HEK293 (cell line): ENCODE measurements around the gene TUBB2A.
A peak's percentile ranks its signal among the peaks of the same experiment; 100 is the strongest.

Experiments
- BCL6B ChIP-seq: fragments of 450-650 bp; formaldehyde crosslinking; IDR thresholded peaks from 2 replicates; pipeline ENCODE4 v1.5.1; 2017; ENCODE audit warnings: missing biosample characterization, missing genetic modification characterization
- GFI1B ChIP-seq: fragments of 450-650 bp; formaldehyde crosslinking; IDR thresholded peaks from 2 replicates; pipeline ENCODE4 v1.5.1; 2016; ENCODE audit warnings: missing biosample characterization, missing genetic modification characterization
- GLI2 ChIP-seq: fragments of 450-650 bp; formaldehyde crosslinking; IDR thresholded peaks from 2 replicates; pipeline ENCODE4; 2017; ENCODE audit warnings: missing biosample characterization, missing genetic modification characterization, low read depth, borderline replicate concordance
- HOXA7 ChIP-seq: sonication (generic); formaldehyde crosslinking; IDR thresholded peaks from 2 replicates; pipeline ENCODE4 v1.8.1; 2022; ENCODE audit warnings: missing genetic modification reagents, borderline replicate concordance
- MZF1 ChIP-seq: fragments of 450-650 bp; formaldehyde crosslinking; IDR thresholded peaks from 2 replicates; pipeline ENCODE4 v1.5.1; 2017; ENCODE audit warnings: missing biosample characterization, missing genetic modification characterization, borderline replicate concordance
- PBX3 ChIP-seq: sonication (generic); formaldehyde crosslinking; IDR thresholded peaks from 2 replicates; pipeline ENCODE4 v1.8.1; 2022; ENCODE audit warnings: mild to moderate bottlenecking, moderate library complexity, missing genetic modification reagents
- PRDM1 ChIP-seq: fragments of 450-650 bp; formaldehyde crosslinking; IDR thresholded peaks from 2 replicates; pipeline ENCODE4; 2016; ENCODE audit warnings: missing biosample characterization, missing genetic modification characterization
- PRDM10 ChIP-seq: fragments of 450-650 bp; formaldehyde crosslinking; IDR thresholded peaks from 2 replicates; pipeline ENCODE4 v1.5.1; 2016; ENCODE audit warnings: missing biosample characterization, missing genetic modification characterization
- SCRT1 ChIP-seq: fragments of 450-650 bp; formaldehyde crosslinking; IDR thresholded peaks from 2 replicates; pipeline ENCODE4 v1.5.1; 2016; ENCODE audit warnings: missing biosample characterization, missing genetic modification characterization, borderline replicate concordance
- SP7 ChIP-seq: fragments of 450-650 bp; formaldehyde crosslinking; IDR thresholded peaks from 2 replicates; pipeline ENCODE4 v1.5.1; 2016; ENCODE audit warnings: missing biosample characterization, missing genetic modification characterization
- ZBTB17 ChIP-seq: fragments of 450-650 bp; formaldehyde crosslinking; IDR thresholded peaks from 2 replicates; pipeline ENCODE4 v1.5.1; 2016; ENCODE audit warnings: missing biosample characterization, missing genetic modification characterization
- ZBTB21 ChIP-seq: fragments of 450-650 bp; formaldehyde crosslinking; IDR thresholded peaks from 2 replicates; pipeline ENCODE4 v1.5.1; 2017; ENCODE audit warnings: missing biosample characterization, missing genetic modification characterization
- ZBTB48 ChIP-seq: fragments of 450-650 bp; formaldehyde crosslinking; IDR thresholded peaks from 2 replicates; pipeline ENCODE4 v1.5.1; 2016; ENCODE audit warnings: missing biosample characterization, missing genetic modification characterization
- ZBTB49 ChIP-seq: fragments of 450-650 bp; formaldehyde crosslinking; IDR thresholded peaks from 2 replicates; pipeline ENCODE4 v1.5.1; 2016; ENCODE audit warnings: missing biosample characterization, missing genetic modification characterization, low read depth
- ZNF138 ChIP-seq: fragments of 450-650 bp; formaldehyde crosslinking; IDR thresholded peaks from 2 replicates; pipeline ENCODE4 v1.5.1; 2016; ENCODE audit warnings: missing biosample characterization, missing genetic modification characterization, borderline replicate concordance
- ZNF140 ChIP-seq: fragments of 450-650 bp; formaldehyde crosslinking; IDR thresholded peaks from 2 replicates; pipeline ENCODE4 v1.5.1; 2016; ENCODE audit warnings: missing biosample characterization, missing genetic modification characterization
- ZNF146 ChIP-seq: fragments of 450-650 bp; formaldehyde crosslinking; IDR thresholded peaks from 2 replicates; pipeline ENCODE4 v1.5.1; 2016; ENCODE audit warnings: missing biosample characterization, missing genetic modification characterization
- ZNF16 ChIP-seq: fragments of 450-650 bp; formaldehyde crosslinking; IDR thresholded peaks from 2 replicates; pipeline ENCODE4 v1.5.1; 2016; ENCODE audit warnings: low read depth, missing biosample characterization, missing genetic modification characterization
- ZNF248 ChIP-seq: fragments of 450-650 bp; formaldehyde crosslinking; IDR thresholded peaks from 2 replicates; pipeline ENCODE4 v1.5.1; 2017; ENCODE audit warnings: missing biosample characterization, missing genetic modification characterization
- ZNF473 ChIP-seq: fragments of 450-650 bp; formaldehyde crosslinking; IDR thresholded peaks from 2 replicates; pipeline ENCODE4 v1.5.1; 2017; ENCODE audit warnings: missing biosample characterization, missing genetic modification characterization
- ZNF514 ChIP-seq: fragments of 450-650 bp; formaldehyde crosslinking; IDR thresholded peaks from 2 replicates; pipeline ENCODE4 v1.5.1; 2016; ENCODE audit warnings: missing biosample characterization, missing genetic modification characterization
- ZNF518A ChIP-seq: fragments of 450-650 bp; formaldehyde crosslinking; conservative IDR thresholded peaks from 2 replicates; pipeline ENCODE4 v1.5.1; 2016; ENCODE audit warnings: low read depth, missing biosample characterization, missing genetic modification characterization
- ZNF544 ChIP-seq: fragments of 450-650 bp; formaldehyde crosslinking; IDR thresholded peaks from 2 replicates; pipeline ENCODE4 v1.5.0; 2017; ENCODE audit warnings: missing biosample characterization, missing genetic modification characterization
- ZNF555 ChIP-seq: fragments of 450-650 bp; formaldehyde crosslinking; conservative IDR thresholded peaks from 2 replicates; pipeline ENCODE4 v1.5.1; 2017; ENCODE audit warnings: missing biosample characterization, mild to moderate bottlenecking, missing genetic modification characterization, inconsistent platforms
- ZNF561 ChIP-seq: fragments of 450-650 bp; IDR thresholded peaks from 2 replicates; pipeline ENCODE4 v1.5.1; 2018; ENCODE audit warnings: missing biosample characterization, missing genetic modification characterization, borderline replicate concordance
- ZNF571 ChIP-seq: fragments of 450-650 bp; formaldehyde crosslinking; IDR thresholded peaks from 2 replicates; pipeline ENCODE4 v1.5.0; 2017; ENCODE audit warnings: missing biosample characterization, missing genetic modification characterization
- ZSCAN30 ChIP-seq: fragments of 450-650 bp; IDR thresholded peaks from 2 replicates; pipeline ENCODE4 v1.5.1; 2018; ENCODE audit warnings: missing biosample characterization, mild to moderate bottlenecking, missing genetic modification characterization, moderate library complexity

TUBB2A gene

GRCh38 chr6:3162565-3163247 is 5.4 kb upstream of the TUBB2A start (continued):
- TF ChIP-seq PRDM10 (tag by site-specific recombination): 0 out of 2 replicates have a peak, but pooled peaks have one; percentile 53
- no peak for TF ChIP-seq ZNF514 (tag by site-specific recombination)
- no peak for TF ChIP-seq ZNF544 (tag by site-specific recombination)
- TF ChIP-seq SP7 (tag by site-specific recombination): peak; percentile 44
- TF ChIP-seq ZBTB21 (tag by site-specific recombination): no peak
- no peak for TF ChIP-seq PBX3 (CRISPR knock-in tag)
- TF ChIP-seq ZNF518A (tag by site-specific recombination): no peak
- no peak for TF ChIP-seq ZNF555 (tag by site-specific recombination)
- TF ChIP-seq ZBTB17 (tag by site-specific recombination): peak; percentile 100
- no peak for TF ChIP-seq ZSCAN30
- TF ChIP-seq ZNF140 (tag by site-specific recombination): no peak
- TF ChIP-seq ZNF473 (tag by site-specific recombination): no peak
- TF ChIP-seq PRDM1 (tag by site-specific recombination): no peak
- TF ChIP-seq HOXA7 (CRISPR knock-in tag): no peak
- TF ChIP-seq ZNF146 (tag by site-specific recombination): no peak
- peak; percentile 74 for TF ChIP-seq ZBTB48
- no peak for TF ChIP-seq ZNF571
- no peak for TF ChIP-seq GFI1B
- TF ChIP-seq ZNF248: no peak
- TF ChIP-seq SCRT1 (tag by site-specific recombination): no peak
- TF ChIP-seq MZF1 (tag by site-specific recombination): no peak
- no peak for TF ChIP-seq ZBTB49 (tag by site-specific recombination)
- no peak for TF ChIP-seq ZNF138 (tag by site-specific recombination)
- no peak for TF ChIP-seq BCL6B (tag by site-specific recombination)
- no peak for TF ChIP-seq ZNF561 (tag by site-specific recombination)
- TF ChIP-seq ZNF16 (tag by site-specific recombination): no peak
- TF ChIP-seq GLI2 (tag by site-specific recombination): no peak
